Gastrocnemius medialis (tissue), 4 donors: ENCODE results near the gene UBE2L6. TPM values are rescaled to one million over a fixed set of nuclear protein-coding genes. Genes with fewer than 3 reads are reported as not detected.

Experiments used
- total RNA-seq, 4 donors: library from RNA; depleted of rRNA; stranded (reverse); fragments of >200 nt; gene quantifications; one replicate each; pipeline versions ENCODE4 v1.1.0 to v1.2.3, GENCODE V29; 2016

The UBE2L6 gene
- total RNA-seq, 4 donors from 2014 or later = 5.5 to 9.0 (median 6.7) TPM

Other genes starting within 250 kb of the UBE2L6 start
- 100 to 1,000 TPM in 3 of 4 donors, 10 to 100 TPM in 1; 98.5 to 165 (median 125) TPM for gene TNKS1BP1, start 242.7 kb downstream of the UBE2L6 start, total RNA-seq
- gene SSRP1, start 231.8 kb downstream of the UBE2L6 start, total RNA-seq = 100 to 1,000 TPM in 3 of 4 donors, 10 to 100 TPM in 1; 76.6 to 155 (median 137) TPM
- gene P2RX3, start 229.3 kb downstream of the UBE2L6 start, total RNA-seq = not detected
- gene PRG3, start 186.5 kb downstream of the UBE2L6 start, total RNA-seq = not detected
- gene PRG2, start 177.0 kb downstream of the UBE2L6 start, total RNA-seq = not detected
- 10 to 100 TPM; 13.9 to 22.5 (median 20.3) TPM for gene SLC43A3, start 140.6 kb downstream of the UBE2L6 start, total RNA-seq
- gene RTN4RL2, start 107.1 kb downstream of the UBE2L6 start, total RNA-seq = 1 to 10 TPM in 1 of 4 donors, under 1 TPM in 3; 0.13 to 2.8 (median 0.77) TPM
- 10 to 100 TPM in 3 of 4 donors, 1 to 10 TPM in 1; 7.4 to 35.1 (median 15.8) TPM for gene SLC43A1, start 52.0 kb downstream of the UBE2L6 start, total RNA-seq
- 10 to 100 TPM; 45.4 to 61.7 (median 49.5) TPM for gene TIMM10, start 36.9 kb downstream of the UBE2L6 start, total RNA-seq
- 10 to 100 TPM; 23.0 to 52.7 (median 43.4) TPM for gene SMTNL1, start 30.1 kb downstream of the UBE2L6 start, total RNA-seq
- gene SERPING1, start 30.0 kb upstream of the UBE2L6 start, total RNA-seq = 100 to 1,000 TPM in 3 of 4 donors, 10 to 100 TPM in 1; 90.0 to 171 (median 106) TPM
- under 1 TPM; 0.31 to 0.68 (median 0.49) TPM for gene YPEL4, start 82.2 kb upstream of the UBE2L6 start, total RNA-seq
- gene CLP1, start 90.1 kb upstream of the UBE2L6 start, total RNA-seq = 10 to 100 TPM; 10.6 to 15.3 (median 11.2) TPM
- 10 to 100 TPM; 34.0 to 49.2 (median 46.2) TPM for gene ZDHHC5, start 100.4 kb upstream of the UBE2L6 start, total RNA-seq
- gene MED19, start 144.5 kb upstream of the UBE2L6 start, total RNA-seq = 10 to 100 TPM in 2 of 4 donors, 1 to 10 TPM in 2; 8.3 to 13.1 (median 10.4) TPM
- gene TMX2, start 144.9 kb upstream of the UBE2L6 start, total RNA-seq = 10 to 100 TPM; 29.1 to 54.9 (median 40.5) TPM
- gene SELENOH, start 173.8 kb upstream of the UBE2L6 start, total RNA-seq = 100 to 1,000 TPM in 3 of 4 donors, 10 to 100 TPM in 1; 94.7 to 145 (median 132) TPM
- gene BTBD18, start 184.1 kb upstream of the UBE2L6 start, total RNA-seq = not detected
- gene CTNND1, start 194.1 kb upstream of the UBE2L6 start, total RNA-seq = 10 to 100 TPM; 19.7 to 29.8 (median 24.5) TPM